DMS53 (cell line): ENCODE data around the gene GMDS.

ENCODE experiments used
- DNase-seq: peaks from one replicate; lab custom pipeline; 2025; lab: John Stamatoyannopoulos, UW

The GMDS gene

GRCh38 chr6:1895721-1896120 lies 349.7 kb downstream of the GMDS start:
- DNase-seq = no peak

- no peak for DNase-seq
These were observed 350.5 kb downstream of the GMDS start for GRCh38 chr6:1894954-1895353.

- DNase-seq = no peak
These were observed 351.8 kb downstream of the GMDS start for GRCh38 chr6:1893470-1894130.

- DNase-seq = no peak
These were observed 352.7 kb downstream of the GMDS start for GRCh38 chr6:1892716-1893115.

- no peak for DNase-seq
These were observed 354.4 kb downstream of the GMDS start for GRCh38 chr6:1890987-1891386.

GRCh38 chr6:1890071-1890470 lies 355.3 kb downstream of the GMDS start:
- DNase-seq = no peak

- DNase-seq = no peak
These were observed 359.8 kb downstream of the GMDS start for GRCh38 chr6:1885576-1886011.

- DNase-seq = no peak
These were observed 361.1 kb downstream of the GMDS start for GRCh38 chr6:1884313-1884712.

- no peak for DNase-seq
These were observed 367.1 kb downstream of the GMDS start for GRCh38 chr6:1878330-1878729.

- DNase-seq = no peak
These were observed 371.6 kb downstream of the GMDS start for GRCh38 chr6:1873781-1874180.

- DNase-seq = no peak
These were observed 372.7 kb downstream of the GMDS start for GRCh38 chr6:1872649-1873131.

GRCh38 chr6:1871724-1872315 lies 373.6 kb downstream of the GMDS start:
- no peak for DNase-seq

GRCh38 chr6:1870932-1871331 lies 374.5 kb downstream of the GMDS start:
- DNase-seq = no peak

GRCh38 chr6:1870251-1870650 lies 375.2 kb downstream of the GMDS start:
- DNase-seq = no peak

- no peak for DNase-seq
These were observed 375.6 kb downstream of the GMDS start for GRCh38 chr6:1869769-1870168.

- no peak for DNase-seq
These were observed 376.1 kb downstream of the GMDS start for GRCh38 chr6:1869308-1869707.

GRCh38 chr6:1868561-1869261 lies 376.7 kb downstream of the GMDS start:
- no peak for DNase-seq

GRCh38 chr6:1867197-1867596 lies 378.2 kb downstream of the GMDS start:
- DNase-seq = peak; percentile 38

- no peak for DNase-seq
These were observed 379.8 kb downstream of the GMDS start for GRCh38 chr6:1865585-1865984.

GRCh38 chr6:1864496-1864895 lies 380.9 kb downstream of the GMDS start:
- peak; percentile 90 for DNase-seq

GRCh38 chr6:1862411-1862810 lies 383.0 kb downstream of the GMDS start:
- no peak for DNase-seq

- DNase-seq = no peak
These were observed 384.6 kb downstream of the GMDS start for GRCh38 chr6:1860756-1861348.

GRCh38 chr6:1858859-1859258 lies 386.5 kb downstream of the GMDS start:
- DNase-seq = no peak
